ENCODE results near the gene NPLOC4.

NPLOC4 gene

GRCh38 chr17:81512562-81513371 is 124.1 kb downstream of the NPLOC4 start, which contains the start of gene ACTG1:
TSS of gene ACTG1 (minus strand) at chr17:81512799. CDS start at chr17:81512354, 445 bp downstream.
- peak; percentile 88 for DNase-seq
- no peak for TF ChIP-seq CTCF (IDR thresholded peaks at IDR 0.05)
- Mint-ChIP-seq H3K4me3 (peak within 1 kb of the TSS; percentile 100), H3K36me3 (ENCODE audit: low read depth) (peaks cover 42% of the 10 kb centered on the region), H3K9me3 (peaks cover 16% of the 10 kb centered on the region), H3K27ac (peak within 1 kb of the TSS; percentile 98), H3K27me3 (ENCODE audit: low read depth, poor library complexity) (peaks cover 9% of the 10 kb centered on the region), H3K4me1 (peaks cover 54% of the 10 kb centered on the region)

- TF ChIP-seq CTCF (IDR thresholded peaks at IDR 0.05) = no peak
- peaks cover 10% of the 10 kb centered on the region for H3K27me3 Mint-ChIP-seq (ENCODE audit: low read depth, poor library complexity)
- peaks cover 46% of the 10 kb centered on the region for H3K36me3 Mint-ChIP-seq (ENCODE audit: low read depth)
- H3K27ac Mint-ChIP-seq = peak overlapping the region; percentile 98
- peaks cover 51% of the 10 kb centered on the region for H3K4me1 Mint-ChIP-seq
- peaks cover 19% of the 10 kb centered on the region for H3K9me3 Mint-ChIP-seq
- H3K4me3 Mint-ChIP-seq = peak overlapping the region; percentile 100
- DNase-seq = no peak
Observed at GRCh38 chr17:81511804-81512561, 124.9 kb downstream of the NPLOC4 start.

GRCh38 chr17:81511554-81511803 is 125.4 kb downstream of the NPLOC4 start:
- Mint-ChIP-seq H3K4me3 (peak overlapping the region; percentile 100), H3K36me3 (ENCODE audit: low read depth) (peaks cover 46% of the 10 kb centered on the region), H3K27me3 (ENCODE audit: low read depth, poor library complexity) (peaks cover 12% of the 10 kb centered on the region), H3K9me3 (peaks cover 19% of the 10 kb centered on the region), H3K4me1 (peaks cover 46% of the 10 kb centered on the region), H3K27ac (peak overlapping the region; percentile 98)
- no peak for TF ChIP-seq CTCF (IDR thresholded peaks at IDR 0.05)
- DNase-seq = no peak

GRCh38 chr17:81510785-81511553 is 125.9 kb downstream of the NPLOC4 start:
- Mint-ChIP-seq H3K27me3 (ENCODE audit: low read depth, poor library complexity) (peaks cover 17% of the 10 kb centered on the region), H3K27ac (peak overlapping the region; percentile 98), H3K4me3 (peak overlapping the region; percentile 100), H3K4me1 (peaks cover 41% of the 10 kb centered on the region), H3K9me3 (peaks cover 19% of the 10 kb centered on the region), H3K36me3 (ENCODE audit: low read depth) (peaks cover 46% of the 10 kb centered on the region)
- TF ChIP-seq CTCF (IDR thresholded peaks at IDR 0.05) = no peak
- DNase-seq = no peak

GRCh38 chr17:81509972-81510784 is 126.7 kb downstream of the NPLOC4 start:
- Mint-ChIP-seq H3K36me3 (ENCODE audit: low read depth) (peaks cover 46% of the 10 kb centered on the region), H3K27ac (peak overlapping the region; percentile 83), H3K4me1 (peaks cover 33% of the 10 kb centered on the region), H3K27me3 (ENCODE audit: low read depth, poor library complexity) (peaks cover 22% of the 10 kb centered on the region), H3K9me3 (peaks cover 19% of the 10 kb centered on the region), H3K4me3 (peak overlapping the region; percentile 100)
- TF ChIP-seq CTCF (IDR thresholded peaks at IDR 0.05) = no peak
- DNase-seq = no peak

All from nephron progenitor cell (in vitro differentiated cells).